ENCODE data around the gene LUZP1.

The LUZP1 gene

GRCh38 chr1:23140940-23141596 is 27.6 kb downstream of the LUZP1 start:
- DNase-seq (ENCODE audit: low read depth), result no peak
- no peak overlapping the region for H3K4me3 ChIP-seq (ENCODE audit: low read depth, low read length)
- no peak for TF ChIP-seq POLR2A (IDR thresholded peaks at IDR 0.05; ENCODE audit: extremely low read depth, insufficient read length)
- no peak for TF ChIP-seq MYC (IDR thresholded peaks at IDR 0.05; ENCODE audit: low read depth, low read length)
- TF ChIP-seq CTCF (IDR thresholded peaks at IDR 0.05; ENCODE audit: low read depth, low read length), result no peak

GRCh38 chr1:23135268-23135667 is 33.4 kb downstream of the LUZP1 start:
- DNase-seq (ENCODE audit: low read depth), result no peak
- TF ChIP-seq MAX (IDR thresholded peaks at IDR 0.05; ENCODE audit: low read depth, low read length) (no peak), MYC (IDR thresholded peaks at IDR 0.05; ENCODE audit: low read depth, low read length) (no peak), POLR2A (IDR thresholded peaks at IDR 0.05; ENCODE audit: extremely low read depth, insufficient read length) (no peak)
- no peak overlapping the region for H3K4me3 ChIP-seq (ENCODE audit: low read depth, low read length)

GRCh38 chr1:23134055-23134454 is 34.6 kb downstream of the LUZP1 start:
- DNase-seq (ENCODE audit: low read depth), result no peak
- TF ChIP-seq MYC (IDR thresholded peaks at IDR 0.05; ENCODE audit: low read depth, low read length) (no peak), POLR2A (IDR thresholded peaks at IDR 0.05; ENCODE audit: extremely low read depth, insufficient read length) (no peak), CTCF (IDR thresholded peaks at IDR 0.05; ENCODE audit: low read depth, low read length) (no peak), MAX (IDR thresholded peaks at IDR 0.05; ENCODE audit: low read depth, low read length) (no peak)
- H3K4me3 ChIP-seq (ENCODE audit: low read depth, low read length), result no peak overlapping the region

GRCh38 chr1:23133587-23133986 is 35.1 kb downstream of the LUZP1 start:
- TF ChIP-seq POLR2A (IDR thresholded peaks at IDR 0.05; ENCODE audit: extremely low read depth, insufficient read length) (no peak), MYC (IDR thresholded peaks at IDR 0.05; ENCODE audit: low read depth, low read length) (no peak), CTCF (IDR thresholded peaks at IDR 0.05; ENCODE audit: low read depth, low read length) (no peak)
- H3K4me3 ChIP-seq (ENCODE audit: low read depth, low read length), result no peak overlapping the region
- no peak for DNase-seq (ENCODE audit: low read depth)

GRCh38 chr1:23132033-23132432 is 36.6 kb downstream of the LUZP1 start:
- no peak overlapping the region for H3K4me3 ChIP-seq (ENCODE audit: low read depth, low read length)
- no peak for TF ChIP-seq MYC (IDR thresholded peaks at IDR 0.05; ENCODE audit: low read depth, low read length)
- TF ChIP-seq POLR2A (IDR thresholded peaks at IDR 0.05; ENCODE audit: extremely low read depth, insufficient read length), result no peak
- no peak for TF ChIP-seq MAX (IDR thresholded peaks at IDR 0.05; ENCODE audit: low read depth, low read length)
- TF ChIP-seq CTCF (IDR thresholded peaks at IDR 0.05; ENCODE audit: low read depth, low read length), result no peak
- no peak for DNase-seq (ENCODE audit: low read depth)

GRCh38 chr1:23129846-23130245 is 38.8 kb downstream of the LUZP1 start:
- no peak for DNase-seq (ENCODE audit: low read depth)
- H3K4me3 ChIP-seq (ENCODE audit: low read depth, low read length), result no peak overlapping the region
- TF ChIP-seq CTCF (IDR thresholded peaks at IDR 0.05; ENCODE audit: low read depth, low read length) (no peak), MAX (IDR thresholded peaks at IDR 0.05; ENCODE audit: low read depth, low read length) (no peak), MYC (IDR thresholded peaks at IDR 0.05; ENCODE audit: low read depth, low read length) (no peak), POLR2A (IDR thresholded peaks at IDR 0.05; ENCODE audit: extremely low read depth, insufficient read length) (no peak)

All from NB4 (cell line).